Measurements from ENCODE around the gene VPS50.

DNA sequence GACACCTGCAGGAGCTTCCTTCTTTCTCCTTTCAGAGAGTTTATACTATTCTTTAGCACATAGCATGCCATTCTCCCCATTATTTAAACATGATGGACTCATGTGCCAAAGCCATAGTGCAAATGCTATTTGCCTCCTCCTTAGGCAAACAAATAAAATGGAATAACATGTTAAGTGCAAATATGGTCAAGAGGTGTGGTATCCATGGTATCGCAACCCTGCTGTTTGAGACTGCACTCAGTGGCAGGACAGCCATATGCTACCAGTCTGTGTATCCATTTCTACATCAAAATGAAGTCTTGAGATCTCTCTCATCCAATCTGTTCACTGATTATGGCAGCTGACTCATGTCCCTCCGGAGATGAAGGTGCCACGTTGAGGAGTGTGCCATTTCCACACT is 28.7 kb upstream of the VPS50 start:
- TF ChIP-seq MYC (IDR thresholded peaks at IDR 0.05; ENCODE audit: insufficient read depth, insufficient read length, insufficient replicate concordance, low read length, severe bottlenecking) (no peak), CHD1 (IDR thresholded peaks at IDR 0.05; ENCODE audit: low read depth, low read length) (no peak), POLR2AphosphoS2 (IDR thresholded peaks at IDR 0.05; ENCODE audit: low read depth, low read length) (no peak), EZH2 (IDR thresholded peaks at IDR 0.05; ENCODE audit: borderline replicate concordance, control insufficient read depth, low read depth, low read length) (no peak), POLR2A (IDR thresholded peaks at IDR 0.05; ENCODE audit: low read depth, low read length) (no peak), NR2C1 (IDR thresholded peaks at IDR 0.05) (no peak)
- TF ChIP-seq, protein P1, sequence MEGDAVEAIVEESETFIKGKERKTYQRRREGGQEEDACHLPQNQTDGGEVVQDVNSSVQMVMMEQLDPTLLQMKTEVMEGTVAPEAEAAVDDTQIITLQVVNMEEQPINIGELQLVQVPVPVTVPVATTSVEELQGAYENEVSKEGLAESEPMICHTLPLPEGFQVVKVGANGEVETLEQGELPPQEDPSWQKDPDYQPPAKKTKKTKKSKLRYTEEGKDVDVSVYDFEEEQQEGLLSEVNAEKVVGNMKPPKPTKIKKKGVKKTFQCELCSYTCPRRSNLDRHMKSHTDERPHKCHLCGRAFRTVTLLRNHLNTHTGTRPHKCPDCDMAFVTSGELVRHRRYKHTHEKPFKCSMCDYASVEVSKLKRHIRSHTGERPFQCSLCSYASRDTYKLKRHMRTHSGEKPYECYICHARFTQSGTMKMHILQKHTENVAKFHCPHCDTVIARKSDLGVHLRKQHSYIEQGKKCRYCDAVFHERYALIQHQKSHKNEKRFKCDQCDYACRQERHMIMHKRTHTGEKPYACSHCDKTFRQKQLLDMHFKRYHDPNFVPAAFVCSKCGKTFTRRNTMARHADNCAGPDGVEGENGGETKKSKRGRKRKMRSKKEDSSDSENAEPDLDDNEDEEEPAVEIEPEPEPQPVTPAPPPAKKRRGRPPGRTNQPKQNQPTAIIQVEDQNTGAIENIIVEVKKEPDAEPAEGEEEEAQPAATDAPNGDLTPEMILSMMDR (IDR thresholded peaks at IDR 0.05 in 2 of 3, conservative IDR thresholded peaks at IDR 0.05 in 1 of 3; ENCODE audit: control insufficient read depth in 2 of 3, extremely low read depth in 1 of 3, insufficient read depth in 1 of 3, low read depth in 3 of 3, low read length in 3 of 3), result no peak
- TF ChIP-seq, protein P2, sequence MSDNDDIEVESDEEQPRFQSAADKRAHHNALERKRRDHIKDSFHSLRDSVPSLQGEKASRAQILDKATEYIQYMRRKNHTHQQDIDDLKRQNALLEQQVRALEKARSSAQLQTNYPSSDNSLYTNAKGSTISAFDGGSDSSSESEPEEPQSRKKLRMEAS (IDR thresholded peaks at IDR 0.05; ENCODE audit: low read depth, low read length), result no peak
